Heart right ventricle (tissue), 16 donors: Measurements from ENCODE around the gene PAQR8. TPM values are rescaled to one million over a fixed set of nuclear protein-coding genes. Genes with fewer than 3 reads are reported as not detected.

Experiments
- ATAC-seq, 8 donors: fragments of 200-7000 bp; cut with Tn5 transposase; one replicate each; pipeline ENCODE4 v1.9.1; 2020; ENCODE audit warnings: mild to moderate bottlenecking in 8 of 8, moderate library complexity in 8 of 8, moderate number of reproducible peaks in 1 of 8
- DNase-seq, 2 donors: peaks; one replicate each; pipeline ENCODE4 v3.0.0-alpha.2; 2020
- H3K27ac ChIP-seq, 10 donors: fragments of 200-600 bp; sonication (generic) in 2 of 10; one replicate each; pipeline versions ENCODE4 v1.5.0 to v1.8.0; 2020 to 2022; ENCODE audit warnings: mild to moderate bottlenecking in 3 of 10
- H3K27me3 ChIP-seq, 7 donors: fragments of 200-600 bp; one replicate each; pipeline ENCODE4 v1.8.0; 2021 to 2022; ENCODE audit warnings: mild to moderate bottlenecking in 2 of 7
- H3K36me3 ChIP-seq, 9 donors: fragments of 200-600 bp; sonication (generic) in 1 of 9; one replicate each; pipeline versions ENCODE4 v1.5.0 to v1.8.0; 2020 to 2022; ENCODE audit warnings: mild to moderate bottlenecking in 2 of 9
- H3K4me1 ChIP-seq, 9 donors: fragments of 200-600 bp; sonication (generic) in 1 of 9; one replicate each; pipeline versions ENCODE4 v1.5.0 to v1.8.0; 2020 to 2022; ENCODE audit warnings: mild to moderate bottlenecking in 4 of 9
- H3K4me3 ChIP-seq, 10 donors: fragments of 200-600 bp; sonication (generic) in 2 of 10; one replicate each; pipeline versions ENCODE4 v1.5.0 to v1.8.0; 2020 to 2022; ENCODE audit warnings: mild to moderate bottlenecking in 7 of 10, moderate library complexity in 2 of 10
- H3K9me3 ChIP-seq, 11 donors: fragments of 200-600 bp in 10 of 11; sonication (generic) in 2 of 11; one replicate each; pipeline versions ENCODE4 v1.5.0 to v1.8.0; 2013 to 2022; ENCODE audit warnings: mild to moderate bottlenecking in 2 of 11, control low read depth in 1 of 11, moderate library complexity in 1 of 11
- WGBS, 2 donors: extraction: QIAGEN DNeasy Blood & Tissue Kit; methylation state at CpG; one replicate each; pipeline ENCODE4 v1.1.7; 2013; ENCODE audit warnings: inconsistent platforms in 1 of 2; 5-methylcytosine and 5-hydroxymethylcytosine counted together
- intact Hi-C, 10 donors: fragments of 100-400 bp; cut with DNase I; formaldehyde crosslinking; loops; one replicate each; pipeline versions ENCODE4 v1.11.1 to v1.14.2; 2022
- polyA plus RNA-seq, 2 donors: library from polyadenylated mRNA; stranded (reverse); fragments of 200-250 nt; gene quantifications; one replicate each; pipeline ENCODE4 v1.2.3, GENCODE V29; 2013
- total RNA-seq, 10 donors: library from RNA; stranded (reverse); fragmentation: NEBNext Ultra II Directional in 3 of 10; extraction: Animal tissue kit (Norgen Biotek cat#: 25700) in 3 of 10; gene quantifications; one replicate each; pipeline versions ENCODE4 v1.2.1 to v1.2.4, GENCODE V29; 2021 to 2023
- TF ChIP-seq, protein P1 (sequence below), 9 donors: fragments of 200-600 bp; sonication (generic) in 2 of 9; IDR thresholded peaks; one replicate each; pipeline versions ENCODE4 v1.5.0 to v1.8.0; 2021 to 2022; ENCODE audit warnings: antibody characterized with exemption in 9 of 9, mild to moderate bottlenecking in 5 of 9, moderate library complexity in 1 of 9
- donor health status: Arrhythmogenic right ventricular cardiomyopathy.
- donor health status: ischemic (EF 13 %, LVEDD 7.1; RV severe dilation, severe dysfunction).
- donor health status: healthy with polysubstance abuse.
- donor health status: DM: no; HTN: yes; CAD: no.
- donor health status: DM: no; HTN: no; CAD: no.
- donor health status: ischemic (EF 25% LVEDD 6.9; RV normal size, moderate dysfunction).
- donor health status: ischemic (EF 25% LVEDD 5.7; RV mildly dilated, moderate dysfunction).
- donor health status: healthy.
- donor health status: DM: yes; HTN: yes; CAD: no.
- donor health status: Ischemic cardiomyopathy.
- donor health status: ischemic (EF 35%, LVEDD 5.7; RV mildly dilated, moderate dysfunction).
- donor health status: nonischemic (EF 11% LVEDD 7.7; RV severe dilation, severe dysfunction).
- donor health status: DM: yes; HTN: yes; CAD: no.
- donor health status: PGD.
- donor health status: ischemic (EF 29% LVEDD 5.4; RV normal size, mild dysfunction).
- donor health status: nonischemic (EF 23%, LVEDD 6.1; RV moderate dilation, normal function).

PAQR8 gene
- total and polyA plus RNA-seq, 12 donors = 1.0 to 6.3 (median 2.8) TPM

- ATAC-seq = peak in 5 of 8 donors; percentile 5 to 32 (median 10)
- peak overlapping the region; percentile 60 to 91 (median 80) for H3K4me3 ChIP-seq
- WGBS, 2 donors = 3 to 6% methylated on average over 21 of the region's 21 CpGs
These were observed 58.9 kb downstream of the PAQR8 start for GRCh38 chr6:52420668-52421358.

GRCh38 chr6:52422156-52422555 lies 60.2 kb downstream of the PAQR8 start:
- no peak for DNase-seq
- TF ChIP-seq, protein P1, sequence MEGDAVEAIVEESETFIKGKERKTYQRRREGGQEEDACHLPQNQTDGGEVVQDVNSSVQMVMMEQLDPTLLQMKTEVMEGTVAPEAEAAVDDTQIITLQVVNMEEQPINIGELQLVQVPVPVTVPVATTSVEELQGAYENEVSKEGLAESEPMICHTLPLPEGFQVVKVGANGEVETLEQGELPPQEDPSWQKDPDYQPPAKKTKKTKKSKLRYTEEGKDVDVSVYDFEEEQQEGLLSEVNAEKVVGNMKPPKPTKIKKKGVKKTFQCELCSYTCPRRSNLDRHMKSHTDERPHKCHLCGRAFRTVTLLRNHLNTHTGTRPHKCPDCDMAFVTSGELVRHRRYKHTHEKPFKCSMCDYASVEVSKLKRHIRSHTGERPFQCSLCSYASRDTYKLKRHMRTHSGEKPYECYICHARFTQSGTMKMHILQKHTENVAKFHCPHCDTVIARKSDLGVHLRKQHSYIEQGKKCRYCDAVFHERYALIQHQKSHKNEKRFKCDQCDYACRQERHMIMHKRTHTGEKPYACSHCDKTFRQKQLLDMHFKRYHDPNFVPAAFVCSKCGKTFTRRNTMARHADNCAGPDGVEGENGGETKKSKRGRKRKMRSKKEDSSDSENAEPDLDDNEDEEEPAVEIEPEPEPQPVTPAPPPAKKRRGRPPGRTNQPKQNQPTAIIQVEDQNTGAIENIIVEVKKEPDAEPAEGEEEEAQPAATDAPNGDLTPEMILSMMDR (IDR thresholded peaks at IDR 0.05) = no peak
- no peaks in the 10 kb centered on the region for H3K9me3 ChIP-seq
- peaks cover 0 to 21% (median 0%) of the 10 kb centered on the region in 9 donors for H3K36me3 ChIP-seq
- H3K4me3 ChIP-seq = no peak overlapping the region
- H3K27me3 ChIP-seq = no peaks in the 10 kb centered on the region
- 95 to 100% methylated on average over 2 of the region's 2 CpGs for WGBS, 2 donors
- peak overlapping the region in 1 of 10 donors; percentile 14 for H3K27ac ChIP-seq
- intact Hi-C loops = loop anchor here in 3 of 10 donors (5.0 kb wide), 2 partner anchors 75 to 85 kb away; no protein-coding TSS in a partner anchor
- H3K4me1 ChIP-seq = peaks cover 0 to 46% (median 17%) of the 10 kb centered on the region in 9 donors
- no peak for ATAC-seq

More at GRCh38 chr6:52420668-52421358, 58.9 kb downstream of the PAQR8 start:
- no peaks in the 10 kb centered on the region for H3K9me3 ChIP-seq
- H3K27me3 ChIP-seq = no peaks in the 10 kb centered on the region
- DNase-seq = no peak
- H3K4me1 ChIP-seq = peaks cover 0 to 59% (median 23%) of the 10 kb centered on the region in 9 donors
- intact Hi-C loops = loop anchor here in 6 of 10 donors (2.0 to 5.0 kb wide), 4 partner anchors 76 to 86 kb away; no protein-coding TSS in a partner anchor
- TF ChIP-seq, protein P1 (IDR thresholded peaks at IDR 0.05) = no peak
- H3K36me3 ChIP-seq = peaks cover 0 to 11% (median 0%) of the 10 kb centered on the region in 9 donors
- peak overlapping the region in 8 of 10 donors; percentile 56 to 94 (median 88) for H3K27ac ChIP-seq

- Histone ChIP-seq H3K9me3 (no peaks in the 10 kb centered on the region), H3K27ac (peak overlapping the region in 8 of 10 donors; percentile 7 to 75 (median 44)), H3K4me3 (no peak overlapping the region), H3K27me3 (no peaks in the 10 kb centered on the region), H3K36me3 (peaks cover 0 to 32% (median 0%) of the 10 kb centered on the region in 9 donors), H3K4me1 (peaks cover 0 to 33% (median 13%) of the 10 kb centered on the region in 9 donors)
- ATAC-seq (no peak), DNase-seq (no peak)
- WGBS, 2 donors = 68 to 71% methylated on average over 3 of the region's 3 CpGs
- intact Hi-C loops = loop anchor here in 3 of 10 donors (5.0 kb wide), 2 partner anchors 74 to 84 kb away; no protein-coding TSS in a partner anchor
- TF ChIP-seq, protein P1 (IDR thresholded peaks at IDR 0.05) = no peak
These were observed 61.5 kb downstream of the PAQR8 start for GRCh38 chr6:52423448-52423847.

DNA sequence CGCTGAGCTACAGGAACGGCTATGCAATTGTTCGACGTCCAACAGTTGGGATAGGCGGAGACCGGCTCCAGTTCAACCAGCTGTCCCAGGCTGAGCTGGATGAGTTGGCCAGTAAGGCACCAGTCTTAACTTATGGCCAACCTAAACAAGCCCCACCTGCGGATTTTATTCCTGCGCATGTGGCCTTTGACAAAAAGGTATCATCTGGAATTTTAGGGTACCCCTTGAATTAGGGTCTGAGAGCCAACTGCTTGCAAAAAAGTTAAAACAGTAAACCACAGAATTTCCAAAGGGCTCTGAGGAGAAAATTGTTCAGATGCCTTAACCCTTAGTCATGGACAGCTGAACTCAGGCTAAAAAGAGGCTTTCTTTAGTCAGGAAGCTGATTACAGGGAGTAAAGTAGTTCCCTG lies 62.0 kb downstream of the PAQR8 start:
- no peak overlapping the region for H3K4me3 ChIP-seq
- peak overlapping the region in 8 of 10 donors; percentile 7 to 75 (median 44) for H3K27ac ChIP-seq
- peaks cover 0 to 32% (median 13%) of the 10 kb centered on the region in 9 donors for H3K4me1 ChIP-seq
- no peaks in the 10 kb centered on the region for H3K9me3 ChIP-seq
- H3K36me3 ChIP-seq = peaks cover 0 to 34% (median 0%) of the 10 kb centered on the region in 9 donors
- TF ChIP-seq, protein P1 (IDR thresholded peaks at IDR 0.05) = no peak
- intact Hi-C loops = loop anchor here in 3 of 10 donors (5.0 kb wide), 2 partner anchors 73 to 83 kb away; no protein-coding TSS in a partner anchor
- DNase-seq = peak in 1 of 2 donors; percentile 30
- peak in 1 of 8 donors; percentile 18 for ATAC-seq
- 65 to 69% methylated on average over 8 of the region's 8 CpGs for WGBS, 2 donors
- no peaks in the 10 kb centered on the region for H3K27me3 ChIP-seq
